SK-N-MC (cell line): ENCODE data around the gene GALNT5.

Source experiments
- DNase-seq: peaks from one replicate; pipeline ENCODE4 v3.0.0-alpha.2; 2011; ENCODE audit warnings: low read depth, low spot score
- H3K27ac ChIP-seq: fragments of 200-600 bp; sonication (generic); 2 replicates; pipeline ENCODE4 v1.5.1; 2016; ENCODE audit warnings: mixed run types
- H3K36me3 ChIP-seq: fragments of 200-600 bp; sonication (generic); 2 replicates; pipeline ENCODE4 v1.6.1; 2017; ENCODE audit warnings: antibody characterized with exemption, low read length, mixed read lengths; ENCODE audit not compliant: insufficient read depth
- H3K4me3 ChIP-seq: fragments of 200-600 bp; sonication (generic); 2 replicates; pipeline ENCODE4 v1.5.1; 2016
- H3K9ac ChIP-seq: fragments of 200-600 bp; sonication (generic); 2 replicates; pipeline ENCODE4 v1.8.0; 2017; ENCODE audit warnings: mixed run types, mixed read lengths; ENCODE audit not compliant: insufficient read length
- H3K9me3 ChIP-seq: fragments of 200-600 bp; sonication (generic); 2 replicates; pipeline ENCODE4 v1.6.1; 2017; ENCODE audit warnings: low read depth, mild to moderate bottlenecking, antibody characterized with exemption, low read length, moderate library complexity, mixed read lengths
- EZH2 ChIP-seq: fragments of 200-600 bp; sonication (generic); IDR thresholded peaks from one replicate; pipeline ENCODE4 v1.6.1; 2017; ENCODE audit warnings: antibody characterized with exemption
- FOXP2 ChIP-seq: optimal IDR thresholded peaks from 2 replicates; pipeline ENCODE3; 2011; ENCODE audit warnings: mild to moderate bottlenecking, moderate library complexity; ENCODE audit not compliant: insufficient read depth; ENCODE audit errors: extremely low read length, control extremely low read depth
- POLR2AphosphoS5 ChIP-seq: IDR thresholded peaks from 2 replicates; pipeline ENCODE4 v1.6.1; 2012; ENCODE audit warnings: mild to moderate bottlenecking, low read depth, low read length, borderline replicate concordance

GALNT5 gene

DNA sequence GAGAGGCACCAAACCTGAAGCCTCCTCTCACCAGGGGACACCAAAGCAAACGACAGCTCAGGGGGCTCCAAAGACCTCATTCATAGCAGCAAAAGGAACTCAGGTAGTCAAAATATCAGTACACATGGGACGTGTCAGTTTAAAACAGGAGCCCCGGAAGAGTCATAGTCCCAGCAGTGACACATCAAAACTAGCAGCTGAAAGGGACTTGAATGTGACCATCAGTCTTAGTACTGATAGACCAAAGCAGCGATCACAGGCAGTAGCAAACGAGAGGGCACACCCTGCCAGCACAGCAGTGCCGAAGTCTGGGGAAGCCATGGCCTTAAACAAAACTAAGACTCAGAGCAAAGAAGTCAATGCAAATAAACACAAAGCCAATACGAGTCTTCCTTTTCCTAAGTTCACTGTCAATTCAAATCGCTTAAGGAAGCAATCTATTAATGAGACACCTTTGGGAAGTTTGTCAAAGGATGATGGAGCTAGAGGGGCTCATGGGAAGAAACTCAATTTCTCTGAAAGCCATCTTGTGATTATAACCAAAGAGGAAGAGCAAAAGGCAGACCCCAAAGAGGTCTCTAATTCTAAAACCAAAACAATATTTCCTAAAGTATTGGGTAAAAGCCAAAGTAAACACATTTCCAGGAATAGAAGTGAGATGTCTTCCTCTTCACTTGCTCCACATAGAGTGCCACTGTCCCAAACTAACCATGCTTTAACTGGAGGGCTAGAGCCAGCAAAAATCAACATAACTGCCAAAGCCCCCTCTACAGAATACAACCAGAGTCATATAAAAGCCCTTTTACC is 1.2 kb downstream of the GALNT5 start:
- DNase-seq: no peak
- TF ChIP-seq FOXP2 (no peak), POLR2AphosphoS5 (no peak), EZH2 (no peak)
- H3K4me3 ChIP-seq: no peak overlapping the region

DNA sequence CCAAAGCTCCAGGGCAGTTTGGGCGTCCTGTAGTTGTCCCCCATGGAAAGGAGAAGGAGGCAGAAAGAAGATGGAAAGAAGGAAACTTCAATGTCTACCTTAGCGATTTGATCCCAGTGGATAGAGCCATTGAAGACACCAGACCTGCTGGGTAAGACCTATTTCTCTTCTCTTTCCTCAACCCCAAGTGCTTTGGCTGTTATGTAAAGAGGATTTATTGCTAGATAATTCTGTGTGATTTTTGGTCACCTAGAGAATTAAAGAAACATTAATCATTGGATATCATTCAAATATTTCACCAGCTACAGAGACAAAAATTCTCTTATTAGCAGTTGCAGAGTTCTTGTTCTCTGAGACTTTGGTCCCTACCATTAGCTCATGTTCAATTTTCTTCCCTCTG is 1.9 kb downstream of the GALNT5 start:
- no peak for DNase-seq
- Histone ChIP-seq H3K27ac (no peak overlapping the region), H3K36me3 (no peaks in the 10 kb centered on the region), H3K9ac (no peak overlapping the region), H3K4me3 (no peak overlapping the region), H3K9me3 (no peaks in the 10 kb centered on the region)
- TF ChIP-seq EZH2: no peak
- TF ChIP-seq FOXP2: no peak
- TF ChIP-seq POLR2AphosphoS5: no peak

More for the DNA sequence above, 1.2 kb downstream of the GALNT5 start:
- Histone ChIP-seq H3K9me3 (no peaks in the 10 kb centered on the region), H3K36me3 (no peaks in the 10 kb centered on the region), H3K27ac (no peak overlapping the region), H3K9ac (no peak overlapping the region)

DNA sequence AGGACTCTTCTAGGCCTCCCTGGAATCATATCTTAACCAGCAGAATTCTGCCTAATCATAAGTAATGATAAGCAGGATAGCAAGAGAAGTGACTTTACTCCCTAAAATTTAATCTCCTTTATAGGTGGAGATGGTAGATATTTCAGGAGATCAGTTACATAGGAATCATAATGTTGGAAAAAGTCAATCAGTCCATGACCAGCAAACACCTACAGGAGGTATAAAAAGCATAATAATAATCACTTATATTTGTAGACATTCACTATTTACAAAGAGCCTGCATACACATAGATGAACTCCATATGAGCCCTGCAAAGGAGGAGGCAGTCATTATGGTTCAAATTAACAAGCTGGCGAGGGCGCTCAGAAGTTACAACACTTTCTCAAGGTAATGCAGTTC is 2.5 kb downstream of the GALNT5 start:
- H3K9ac ChIP-seq: no peak overlapping the region
- no peaks in the 10 kb centered on the region for H3K36me3 ChIP-seq
- H3K4me3 ChIP-seq: no peak overlapping the region
- H3K9me3 ChIP-seq: no peaks in the 10 kb centered on the region
- no peak for DNase-seq
- H3K27ac ChIP-seq: no peak overlapping the region
- TF ChIP-seq FOXP2: no peak
- no peak for TF ChIP-seq EZH2
- TF ChIP-seq POLR2AphosphoS5: no peak

DNA sequence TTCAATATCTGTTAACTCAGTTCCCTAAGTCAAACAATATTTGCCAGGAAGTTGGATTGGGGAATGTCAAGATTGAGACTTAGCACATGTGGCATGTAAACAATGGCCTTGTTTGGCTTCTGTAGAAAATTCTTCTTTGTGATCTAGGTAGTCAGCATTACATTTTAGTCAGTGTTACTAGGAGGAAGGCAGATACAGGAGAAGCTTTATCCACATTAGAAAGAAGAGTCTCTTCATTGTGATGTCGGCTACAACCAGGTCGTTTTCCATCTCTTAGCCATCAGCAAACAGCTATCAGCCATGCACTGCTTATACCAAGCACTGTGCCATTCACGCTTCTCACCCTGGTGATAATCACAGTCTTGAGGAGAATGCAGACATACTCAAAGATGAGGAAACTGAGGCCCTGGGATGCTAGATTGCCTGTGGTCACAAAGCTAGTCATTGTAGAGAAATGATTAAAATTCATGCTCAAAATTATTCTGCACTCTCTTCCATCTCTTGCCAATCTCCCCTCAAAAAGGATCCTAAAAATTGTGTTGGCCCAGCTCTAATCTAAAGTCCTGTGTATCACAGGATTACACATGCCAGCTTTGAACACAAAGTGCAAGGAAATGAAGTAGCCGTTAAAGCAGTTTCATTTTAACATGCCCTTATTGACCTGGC is 3.2 kb downstream of the GALNT5 start:
- no peak overlapping the region for H3K9ac ChIP-seq
- TF ChIP-seq FOXP2: no peak
- no peak for TF ChIP-seq POLR2AphosphoS5
- TF ChIP-seq EZH2: no peak
- H3K9me3 ChIP-seq: no peaks in the 10 kb centered on the region
- no peak overlapping the region for H3K4me3 ChIP-seq
- no peak overlapping the region for H3K27ac ChIP-seq
- DNase-seq: no peak
- no peaks in the 10 kb centered on the region for H3K36me3 ChIP-seq

DNA sequence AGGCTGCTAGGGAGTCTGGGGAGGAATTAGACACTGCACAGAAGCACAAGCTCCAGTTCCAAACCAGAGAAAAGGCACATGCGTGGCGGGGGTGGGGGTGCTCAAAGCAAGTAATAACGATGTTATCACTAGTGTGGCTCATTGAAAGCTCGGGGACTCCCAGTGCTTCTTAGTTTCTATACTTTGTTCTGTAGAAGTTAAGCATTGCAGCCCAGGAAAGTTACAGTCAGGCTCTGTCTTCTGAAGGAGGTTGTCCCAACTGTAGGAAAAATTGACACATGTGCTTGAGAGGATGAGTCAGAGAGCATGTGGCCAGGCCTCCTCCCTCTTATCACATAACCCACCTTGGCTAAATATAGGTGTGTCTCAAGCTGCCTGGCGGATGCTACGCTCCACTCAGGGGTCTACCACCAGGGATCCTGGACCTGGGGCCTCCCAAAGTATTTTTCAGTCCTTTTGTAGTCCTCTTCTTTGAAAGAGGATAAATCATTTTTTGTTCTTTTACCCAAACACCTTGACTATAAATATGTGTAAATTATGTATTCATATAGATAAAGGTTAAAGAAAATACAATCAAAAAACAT is 3.8 kb downstream of the GALNT5 start:
- no peak for TF ChIP-seq FOXP2
- no peak for TF ChIP-seq POLR2AphosphoS5
- TF ChIP-seq EZH2: no peak
- Histone ChIP-seq H3K4me3 (no peak overlapping the region), H3K9ac (no peak overlapping the region), H3K36me3 (no peaks in the 10 kb centered on the region), H3K9me3 (no peaks in the 10 kb centered on the region), H3K27ac (no peak overlapping the region)
- no peak for DNase-seq

DNA sequence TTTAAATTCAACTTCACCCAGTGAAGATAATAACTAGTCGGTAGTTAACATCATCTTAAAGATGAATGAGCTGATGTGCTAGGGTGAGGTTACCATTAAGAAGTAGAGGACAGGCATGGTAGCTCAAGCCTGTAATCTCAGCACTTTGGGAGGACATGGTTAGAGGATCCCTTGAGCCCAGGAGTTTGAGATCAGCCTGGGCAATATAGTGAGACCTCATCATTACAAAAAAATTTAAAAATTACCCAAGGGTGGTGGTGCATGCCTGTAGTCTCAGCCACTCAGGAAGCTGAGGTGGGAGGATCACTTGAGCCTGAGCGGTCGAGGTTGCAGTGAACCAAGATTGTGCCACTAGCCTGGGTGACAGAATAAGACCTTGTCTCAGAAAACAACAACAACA is 4.7 kb downstream of the GALNT5 start:
- Histone ChIP-seq H3K4me3 (no peak overlapping the region), H3K9ac (no peak overlapping the region), H3K27ac (no peak overlapping the region), H3K9me3 (no peaks in the 10 kb centered on the region), H3K36me3 (no peaks in the 10 kb centered on the region)
- no peak for TF ChIP-seq POLR2AphosphoS5
- no peak for TF ChIP-seq FOXP2
- no peak for TF ChIP-seq EZH2
- DNase-seq: no peak

DNA sequence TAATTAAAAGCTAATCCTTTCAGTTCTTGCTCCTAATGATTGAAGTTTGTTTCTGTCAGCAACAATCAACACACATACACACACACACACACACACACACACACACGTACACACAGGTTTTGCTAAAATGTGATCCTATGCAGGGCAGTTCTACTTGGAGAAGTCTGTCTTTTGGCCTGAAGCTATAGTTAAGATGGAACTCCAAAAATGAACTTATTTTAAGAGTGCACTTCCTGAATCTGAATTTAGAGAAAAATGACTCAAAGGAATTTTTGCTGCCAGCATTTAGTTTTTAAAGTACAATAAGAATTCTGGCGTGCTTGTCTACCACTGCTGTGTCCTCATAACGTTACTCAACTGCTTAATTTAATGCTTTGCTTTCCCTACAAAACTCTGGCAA is 6.6 kb downstream of the GALNT5 start:
- Histone ChIP-seq H3K4me3 (peak overlapping the region; percentile 59), H3K36me3 (no peaks in the 10 kb centered on the region), H3K27ac (peak overlapping the region; percentile 81), H3K9me3 (no peaks in the 10 kb centered on the region), H3K9ac (no peak overlapping the region)
- peak; percentile 83 for DNase-seq
- no peak for TF ChIP-seq EZH2
- TF ChIP-seq POLR2AphosphoS5: peak; percentile 32; the same call in 1 of the 2 replicates
- peak; percentile 29 for TF ChIP-seq FOXP2

DNA sequence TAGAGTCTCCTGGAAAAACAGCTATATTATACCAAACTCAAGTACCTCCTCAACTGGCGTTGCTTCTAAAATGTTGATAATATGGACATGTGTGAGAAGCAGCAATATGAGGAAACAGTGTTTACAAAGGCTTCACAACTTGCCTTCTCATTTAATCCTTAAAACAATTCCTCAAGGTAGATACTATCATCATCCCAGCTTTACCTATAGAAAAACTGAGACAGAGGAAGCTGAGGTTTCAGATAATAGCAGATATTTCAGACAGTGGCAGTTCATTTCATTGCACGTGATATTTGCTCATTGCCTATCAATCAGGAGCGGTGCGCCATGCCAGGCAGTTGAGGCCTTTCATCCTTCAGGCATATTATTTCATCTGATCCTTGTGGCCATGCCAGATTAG is 8.3 kb downstream of the GALNT5 start:
- TF ChIP-seq FOXP2 (no peak), EZH2 (no peak), POLR2AphosphoS5 (no peak)
- Histone ChIP-seq H3K27ac (no peak overlapping the region), H3K4me3 (no peak overlapping the region), H3K9ac (no peak overlapping the region), H3K36me3 (no peaks in the 10 kb centered on the region), H3K9me3 (no peaks in the 10 kb centered on the region)
- no peak for DNase-seq

DNA sequence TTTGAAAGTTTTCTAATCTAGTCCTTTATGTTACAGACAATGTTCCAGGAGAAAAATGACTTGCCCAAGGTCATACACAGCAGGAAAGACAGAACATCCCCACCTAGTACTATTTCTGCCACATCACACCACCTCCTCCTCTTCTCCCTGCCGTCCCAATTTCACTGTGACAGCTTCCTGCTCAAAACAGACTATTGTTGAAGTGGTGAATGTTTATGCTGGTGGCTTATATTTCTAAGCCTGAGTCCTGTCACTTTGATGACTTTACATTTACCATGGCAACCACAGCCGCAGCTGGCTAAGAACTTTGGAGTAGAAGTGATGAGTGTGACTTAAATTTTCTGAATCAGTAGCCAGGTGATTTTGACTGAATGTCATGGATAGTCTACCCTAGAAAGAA is 10.0 kb downstream of the GALNT5 start:
- H3K9me3 ChIP-seq: no peaks in the 10 kb centered on the region
- no peak for DNase-seq
- no peak overlapping the region for H3K9ac ChIP-seq
- H3K36me3 ChIP-seq: no peaks in the 10 kb centered on the region
- TF ChIP-seq FOXP2: no peak
- H3K4me3 ChIP-seq: no peak overlapping the region
- no peak overlapping the region for H3K27ac ChIP-seq
